Fibroblast of skin of abdomen (primary cell): Measurements from ENCODE around the gene MYADM.

Experiments used
- DNase-seq: peaks from one replicate; pipeline ENCODE4 v3.0.0-alpha.2; 2013

Gene MYADM

DNA sequence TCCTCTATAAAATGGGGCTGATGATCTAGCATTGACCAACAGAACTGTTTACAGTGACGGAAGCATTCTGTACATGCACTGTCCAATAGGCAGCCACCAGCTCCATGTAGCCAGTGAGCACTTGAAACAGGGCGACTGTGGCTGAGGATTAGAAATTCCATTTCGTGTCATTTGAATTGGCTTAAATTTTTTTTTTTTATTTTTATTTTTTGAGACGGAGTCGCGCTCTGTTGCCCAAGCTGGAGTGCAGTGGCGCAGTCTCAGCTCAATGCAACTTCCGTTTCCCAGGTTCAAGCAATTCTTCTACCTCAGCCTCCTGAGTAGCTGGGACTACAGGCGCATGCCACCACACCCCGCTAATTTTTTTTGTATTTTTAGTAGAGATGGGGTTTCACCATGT, 17.4 kb downstream of the MYADM start:
- no peak for DNase-seq

- no peak for DNase-seq
Measured at GRCh38 chr19:53892301-53892980, 24.8 kb downstream of the MYADM start.

GRCh38 chr19:53892981-53893325, 25.3 kb downstream of the MYADM start:
- no peak for DNase-seq

DNA sequence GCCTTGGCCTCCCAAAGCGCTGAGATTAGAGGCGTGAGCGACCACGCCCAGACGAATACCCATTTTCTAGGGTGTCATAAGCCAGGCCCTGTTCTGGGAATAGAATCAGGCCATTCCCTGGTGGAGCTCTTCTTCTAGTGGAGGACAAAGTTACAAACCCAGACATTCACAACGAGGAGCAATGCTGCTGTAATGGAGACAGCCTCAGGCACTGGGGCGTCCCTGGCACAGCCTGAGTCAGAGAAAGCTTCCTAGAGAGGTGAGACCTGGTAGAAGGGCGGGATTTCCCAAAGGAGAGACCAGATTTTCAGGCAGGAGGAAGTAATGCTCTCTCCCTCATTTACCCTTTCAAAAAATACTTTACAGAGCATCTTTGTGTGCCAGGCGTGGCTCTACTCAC, 27.0 kb downstream of the MYADM start:
- DNase-seq = no peak

- no peak for DNase-seq
Measured at GRCh38 chr19:53896682-53897081, 29.0 kb downstream of the MYADM start.

- no peak for DNase-seq
Measured at GRCh38 chr19:53897459-53897858, 29.8 kb downstream of the MYADM start.

DNA sequence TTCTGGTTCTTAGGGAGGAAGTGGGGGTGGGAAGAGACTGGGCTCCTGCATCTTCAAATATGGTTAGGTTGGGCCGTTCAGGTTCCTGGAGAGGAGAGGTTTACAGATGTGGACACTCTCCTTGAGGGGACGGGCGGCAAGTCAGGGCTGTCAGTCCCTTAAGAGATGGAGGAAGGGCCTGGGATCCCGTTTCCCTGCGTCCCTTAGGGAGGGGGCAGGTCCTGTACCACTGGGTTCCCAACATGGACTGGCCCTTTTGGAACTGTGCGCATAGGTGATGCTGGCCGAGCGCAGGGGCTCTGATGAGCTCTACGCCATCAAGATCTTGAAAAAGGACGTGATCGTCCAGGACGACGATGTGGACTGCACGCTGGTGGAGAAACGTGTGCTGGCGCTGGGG, 30.5 kb downstream of the MYADM start:
- no peak for DNase-seq

GRCh38 chr19:53898636-53899341, 31.1 kb downstream of the MYADM start:
- DNase-seq = no peak

GRCh38 chr19:53900191-53900860, 32.6 kb downstream of the MYADM start:
- DNase-seq = no peak

DNA sequence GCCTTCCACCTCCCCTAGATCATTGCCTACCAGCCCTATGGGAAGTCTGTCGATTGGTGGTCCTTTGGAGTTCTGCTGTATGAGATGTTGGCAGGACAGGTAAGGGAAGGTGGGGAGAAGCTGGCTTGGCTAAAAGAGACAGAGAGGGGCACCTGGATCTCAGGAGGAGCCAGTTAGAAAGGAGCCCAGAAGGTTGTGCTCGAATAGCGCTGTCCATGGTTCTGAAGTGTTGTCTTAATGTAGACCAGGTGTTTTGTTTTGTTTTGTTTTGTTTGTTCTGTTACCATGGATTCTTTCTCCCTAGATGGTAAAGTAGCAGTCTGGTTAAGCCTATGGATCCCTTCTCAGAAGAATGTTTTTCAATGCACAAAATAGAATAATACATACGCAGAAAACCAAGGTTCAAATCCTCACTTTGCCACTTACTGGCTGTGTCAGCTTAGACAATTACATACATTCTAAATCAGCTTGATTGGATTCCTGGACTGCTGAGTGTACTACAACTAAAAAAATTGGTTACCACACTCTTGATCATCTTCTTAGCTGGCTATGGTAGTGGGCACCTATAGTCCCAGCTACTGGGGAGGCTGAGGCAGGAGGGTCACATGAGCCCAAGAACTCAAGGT, 35.5 kb downstream of the MYADM start:
- peak; percentile 29 for DNase-seq

- DNase-seq = no peak
Measured at GRCh38 chr19:53904909-53905308, 37.2 kb downstream of the MYADM start.

- no peak for DNase-seq
Measured at GRCh38 chr19:53905787-53906186, 38.1 kb downstream of the MYADM start.

DNA sequence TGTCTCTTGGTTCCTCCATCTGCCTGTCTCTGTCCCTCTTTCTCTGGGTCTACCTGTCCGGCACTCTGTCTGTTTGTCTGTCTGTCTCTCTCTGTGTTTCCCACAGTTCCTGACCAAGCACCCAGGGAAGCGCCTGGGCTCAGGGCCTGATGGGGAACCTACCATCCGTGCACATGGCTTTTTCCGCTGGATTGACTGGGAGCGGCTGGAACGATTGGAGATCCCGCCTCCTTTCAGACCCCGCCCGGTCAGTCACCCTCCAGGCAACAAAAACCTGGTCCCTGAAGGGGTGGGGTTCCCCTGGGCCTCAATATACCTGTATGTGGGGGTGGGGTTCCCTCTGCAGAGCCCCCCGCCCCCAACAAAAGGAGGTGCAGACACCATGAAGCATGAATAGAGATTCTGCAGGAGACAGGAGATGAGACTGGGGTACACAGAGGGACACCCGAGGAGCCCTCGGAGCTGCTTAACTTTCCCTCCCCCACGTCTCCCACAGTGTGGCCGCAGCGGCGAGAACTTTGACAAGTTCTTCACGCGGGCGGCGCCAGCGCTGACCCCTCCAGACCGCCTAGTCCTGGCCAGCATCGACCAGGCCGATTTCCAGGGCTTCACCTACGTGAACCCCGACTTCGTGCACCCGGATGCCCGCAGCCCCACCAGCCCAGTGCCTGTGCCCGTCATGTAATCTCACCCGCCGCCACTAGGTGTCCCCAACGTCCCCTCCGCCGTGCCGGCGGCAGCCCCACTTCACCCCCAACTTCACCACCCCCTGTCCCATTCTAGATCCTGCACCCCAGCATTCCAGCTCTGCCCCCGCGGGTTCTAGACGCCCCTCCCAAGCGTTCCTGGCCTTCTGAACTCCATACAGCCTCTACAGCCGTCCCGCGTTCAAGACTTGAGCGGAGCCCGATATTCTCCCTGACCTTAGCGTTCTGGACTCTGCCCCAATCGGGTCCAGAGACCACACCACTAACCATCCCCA, 38.8 kb downstream of the MYADM start:
- DNase-seq = no peak

DNA sequence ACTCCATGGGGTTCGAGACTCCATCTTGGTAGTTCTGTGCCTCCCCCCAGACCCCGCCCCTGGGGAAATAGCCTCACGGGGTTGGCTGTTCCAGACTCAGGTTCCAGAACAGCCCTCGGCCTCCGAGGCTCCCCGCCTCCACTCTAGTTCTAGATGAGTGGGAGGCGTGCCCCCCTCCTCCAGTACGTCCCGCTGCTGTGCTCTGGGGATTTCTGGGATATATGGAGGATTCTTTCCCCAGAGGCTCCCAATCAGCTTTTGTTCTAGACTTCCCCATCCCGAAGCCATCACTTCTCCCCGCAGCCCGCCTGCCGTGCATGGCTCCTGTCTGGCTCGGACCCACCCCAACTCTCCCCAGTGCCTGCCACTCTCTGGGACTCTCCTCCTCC, 39.5 kb downstream of the MYADM start:
- DNase-seq = no peak

DNA sequence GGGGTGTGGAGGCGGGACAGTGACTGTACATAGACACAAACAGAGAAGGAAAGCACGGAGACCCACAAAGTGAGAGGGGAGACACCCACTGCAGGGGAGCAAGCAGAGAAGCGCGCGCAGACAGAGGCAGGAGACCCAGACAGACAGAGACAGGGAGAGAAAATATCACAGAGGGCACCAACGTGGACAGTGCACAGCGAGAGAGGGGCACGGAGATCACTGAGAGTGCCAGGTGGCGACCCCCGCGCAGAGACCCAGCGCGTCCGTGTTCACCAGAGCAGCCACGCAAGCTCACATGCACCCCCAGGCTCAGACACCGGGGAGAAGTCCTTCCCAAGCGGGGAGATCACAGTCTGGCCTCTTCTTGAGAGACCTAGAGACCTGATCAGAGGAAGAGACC, 40.0 kb downstream of the MYADM start:
- no peak for DNase-seq

- DNase-seq = peak; percentile 49
Measured at GRCh38 chr19:53908106-53908934, 40.6 kb downstream of the MYADM start.

- no peak for DNase-seq
Measured at GRCh38 chr19:53908935-53909415, 41.3 kb downstream of the MYADM start, which contains the start of gene CACNG7. Gene CACNG7, plus strand, starts transcription at chr19:53909278. Its CDS starts 3,554 bp downstream, at chr19:53912832.

- no peak for DNase-seq
Measured at GRCh38 chr19:53909471-53910169, 41.9 kb downstream of the MYADM start.

GRCh38 chr19:53910170-53910518, 42.5 kb downstream of the MYADM start:
- no peak for DNase-seq

DNA sequence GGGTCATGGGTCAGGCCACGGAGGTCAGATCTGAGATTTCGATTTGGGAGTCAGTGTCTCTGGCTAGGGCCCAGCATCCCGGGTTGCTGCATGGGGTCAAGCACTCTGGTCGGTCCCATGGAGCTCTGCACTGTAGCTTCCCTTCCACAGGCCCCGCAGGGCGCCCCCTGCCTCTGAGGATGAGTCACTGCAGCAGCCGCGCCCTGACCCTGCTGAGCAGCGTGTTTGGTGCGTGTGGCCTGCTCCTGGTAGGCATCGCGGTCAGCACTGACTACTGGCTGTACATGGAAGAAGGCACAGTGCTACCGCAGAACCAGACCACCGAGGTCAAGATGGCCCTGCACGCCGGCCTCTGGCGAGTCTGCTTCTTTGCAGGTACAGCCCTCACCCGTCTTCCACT, 45.0 kb downstream of the MYADM start:
- no peak for DNase-seq

DNA sequence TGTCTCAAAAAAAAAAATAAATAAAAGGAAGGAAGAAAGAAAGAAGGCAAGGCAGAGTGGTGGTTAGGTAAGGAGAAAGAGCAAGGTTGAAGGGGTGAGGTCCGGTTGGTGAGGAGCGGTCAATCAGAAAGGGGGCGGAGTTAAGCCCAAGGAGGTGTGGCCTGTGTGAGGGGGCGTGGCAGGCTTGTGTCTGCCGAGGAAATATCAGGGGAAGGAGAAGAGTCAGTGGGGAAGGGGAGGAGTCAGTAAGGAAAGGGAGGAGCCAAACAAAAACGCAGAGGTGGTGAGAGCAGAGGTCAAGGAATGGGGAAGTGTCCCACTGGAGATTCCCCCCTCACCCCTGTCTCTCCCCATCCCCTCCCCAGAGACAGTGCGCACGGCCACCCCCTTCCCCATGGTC, 47.3 kb downstream of the MYADM start:
- no peak for DNase-seq
